ENCODE results near the gene ACAD10.

The ACAD10 gene

DNA sequence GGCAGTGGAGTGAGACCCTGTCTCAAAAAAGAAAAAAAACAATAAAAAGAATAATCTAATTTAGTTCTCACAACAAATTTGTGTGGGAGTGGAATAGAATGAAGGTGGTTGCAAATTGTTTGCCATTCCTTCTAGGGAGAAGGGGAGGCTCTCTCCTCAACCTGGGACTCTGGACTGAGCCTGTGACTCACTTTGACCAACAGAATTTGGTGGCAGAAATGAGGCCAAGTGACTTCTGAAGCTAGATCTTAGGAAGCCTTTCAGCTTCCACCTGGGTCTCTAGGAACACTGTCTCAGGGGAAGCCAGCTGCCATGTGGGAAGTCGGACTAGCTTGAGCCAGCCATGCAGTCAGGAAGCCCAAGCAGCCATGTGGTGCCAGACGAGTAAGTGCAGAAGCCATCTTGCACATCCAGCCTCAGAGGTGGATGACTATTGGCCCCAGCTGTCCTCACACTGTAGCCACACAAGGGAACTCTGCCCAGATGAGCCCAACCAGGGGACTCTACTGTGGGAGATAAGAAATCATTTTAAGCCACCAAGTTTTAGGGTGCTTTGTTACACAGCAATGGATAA is 95.3 kb downstream of the ACAD10 start:
- ChIA-PET CTCF (interaction anchor here (0.6 kb wide), 1 partner anchor 390 kb away, joined by 3 read pairs; no protein-coding TSS in a partner anchor), POLR2A (no interaction called here)
- H3K4me1 ChIP-seq (ENCODE audit: control insufficient read depth, insufficient read depth, low read length), result peaks cover under 1% of the 10 kb centered on the region; the same call in 1 of the 2 replicates
- peaks cover 11 to 52% of the 10 kb centered on the region in 2 experiments; a peak in 2 of 3 replicates for H3K36me3 ChIP-seq (ENCODE audit: control insufficient read depth in 2 of 2, insufficient read depth in 1 of 2, low read length in 2 of 2)
- H3K27ac ChIP-seq (ENCODE audit: extremely low read depth, low read depth, low read length), result no peak overlapping the region
- TF ChIP-seq, protein P1, sequence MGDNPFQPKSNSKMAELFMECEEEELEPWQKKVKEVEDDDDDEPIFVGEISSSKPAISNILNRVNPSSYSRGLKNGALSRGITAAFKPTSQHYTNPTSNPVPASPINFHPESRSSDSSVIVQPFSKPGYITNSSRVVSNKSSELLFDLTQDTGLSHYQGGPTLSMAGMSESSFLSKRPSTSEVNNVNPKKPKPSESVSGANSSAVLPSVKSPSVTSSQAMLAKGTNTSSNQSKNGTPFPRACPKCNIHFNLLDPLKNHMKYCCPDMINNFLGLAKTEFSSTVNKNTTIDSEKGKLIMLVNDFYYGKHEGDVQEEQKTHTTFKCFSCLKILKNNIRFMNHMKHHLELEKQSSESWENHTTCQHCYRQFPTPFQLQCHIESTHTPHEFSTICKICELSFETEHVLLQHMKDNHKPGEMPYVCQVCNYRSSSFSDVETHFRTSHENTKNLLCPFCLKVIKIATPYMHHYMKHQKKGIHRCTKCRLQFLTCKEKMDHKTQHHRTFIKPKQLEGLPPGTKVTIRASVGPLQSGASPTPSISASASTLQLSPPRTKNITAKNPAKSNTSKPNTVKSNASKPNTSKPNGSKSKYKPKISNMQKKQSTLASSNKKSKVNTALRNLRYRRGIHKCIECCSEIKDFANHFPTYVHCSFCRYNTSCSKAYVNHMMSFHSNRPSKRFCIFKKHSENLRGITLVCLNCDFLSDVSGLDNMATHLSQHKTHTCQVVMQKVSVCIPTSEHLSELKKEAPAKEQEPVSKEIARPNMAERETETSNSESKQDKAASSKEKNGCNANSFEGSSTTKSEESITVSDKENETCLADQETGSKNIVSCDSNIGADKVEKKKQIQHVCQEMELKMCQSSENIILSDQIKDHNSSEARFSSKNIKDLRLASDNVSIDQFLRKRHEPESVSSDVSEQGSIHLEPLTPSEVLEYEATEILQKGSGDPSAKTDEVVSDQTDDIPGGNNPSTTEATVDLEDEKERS (tag by site-specific recombination; IDR thresholded peaks at IDR 0.05), result peak; percentile 78; the same call in 1 of the 2 replicates
- TF ChIP-seq, protein P2, sequence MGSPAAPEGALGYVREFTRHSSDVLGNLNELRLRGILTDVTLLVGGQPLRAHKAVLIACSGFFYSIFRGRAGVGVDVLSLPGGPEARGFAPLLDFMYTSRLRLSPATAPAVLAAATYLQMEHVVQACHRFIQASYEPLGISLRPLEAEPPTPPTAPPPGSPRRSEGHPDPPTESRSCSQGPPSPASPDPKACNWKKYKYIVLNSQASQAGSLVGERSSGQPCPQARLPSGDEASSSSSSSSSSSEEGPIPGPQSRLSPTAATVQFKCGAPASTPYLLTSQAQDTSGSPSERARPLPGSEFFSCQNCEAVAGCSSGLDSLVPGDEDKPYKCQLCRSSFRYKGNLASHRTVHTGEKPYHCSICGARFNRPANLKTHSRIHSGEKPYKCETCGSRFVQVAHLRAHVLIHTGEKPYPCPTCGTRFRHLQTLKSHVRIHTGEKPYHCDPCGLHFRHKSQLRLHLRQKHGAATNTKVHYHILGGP (tag by site-specific recombination; IDR thresholded peaks at IDR 0.05), result no peak
- TF ChIP-seq EGR2 (tag by site-specific recombination; IDR thresholded peaks at IDR 0.05; ENCODE audit: low read depth), result no peak
- no peak for TF ChIP-seq ZNF391 (tag by site-specific recombination; IDR thresholded peaks at IDR 0.05; ENCODE audit: borderline replicate concordance, low read depth)
- TF ChIP-seq ZNF529 (tag by site-specific recombination; IDR thresholded peaks at IDR 0.05; ENCODE audit: insufficient replicate concordance), result no peak
- no peak for TF ChIP-seq ZFP3 (tag by site-specific recombination; IDR thresholded peaks at IDR 0.05; ENCODE audit: low read depth)
- no peak for TF ChIP-seq ZNF433 (tag by site-specific recombination; IDR thresholded peaks at IDR 0.05; ENCODE audit: low read depth)
- TF ChIP-seq, protein P3, sequence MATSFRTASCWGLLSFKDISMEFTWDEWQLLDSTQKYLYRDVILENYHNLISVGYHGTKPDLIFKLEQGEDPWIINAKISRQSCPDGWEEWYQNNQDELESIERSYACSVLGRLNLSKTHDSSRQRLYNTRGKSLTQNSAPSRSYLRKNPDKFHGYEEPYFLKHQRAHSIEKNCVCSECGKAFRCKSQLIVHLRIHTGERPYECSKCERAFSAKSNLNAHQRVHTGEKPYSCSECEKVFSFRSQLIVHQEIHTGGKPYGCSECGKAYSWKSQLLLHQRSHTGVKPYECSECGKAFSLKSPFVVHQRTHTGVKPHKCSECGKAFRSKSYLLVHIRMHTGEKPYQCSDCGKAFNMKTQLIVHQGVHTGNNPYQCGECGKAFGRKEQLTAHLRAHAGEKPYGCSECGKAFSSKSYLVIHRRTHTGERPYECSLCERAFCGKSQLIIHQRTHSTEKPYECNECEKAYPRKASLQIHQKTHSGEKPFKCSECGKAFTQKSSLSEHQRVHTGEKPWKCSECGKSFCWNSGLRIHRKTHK (tag by site-specific recombination; IDR thresholded peaks at IDR 0.05), result no peak
- TF ChIP-seq, protein P4, sequence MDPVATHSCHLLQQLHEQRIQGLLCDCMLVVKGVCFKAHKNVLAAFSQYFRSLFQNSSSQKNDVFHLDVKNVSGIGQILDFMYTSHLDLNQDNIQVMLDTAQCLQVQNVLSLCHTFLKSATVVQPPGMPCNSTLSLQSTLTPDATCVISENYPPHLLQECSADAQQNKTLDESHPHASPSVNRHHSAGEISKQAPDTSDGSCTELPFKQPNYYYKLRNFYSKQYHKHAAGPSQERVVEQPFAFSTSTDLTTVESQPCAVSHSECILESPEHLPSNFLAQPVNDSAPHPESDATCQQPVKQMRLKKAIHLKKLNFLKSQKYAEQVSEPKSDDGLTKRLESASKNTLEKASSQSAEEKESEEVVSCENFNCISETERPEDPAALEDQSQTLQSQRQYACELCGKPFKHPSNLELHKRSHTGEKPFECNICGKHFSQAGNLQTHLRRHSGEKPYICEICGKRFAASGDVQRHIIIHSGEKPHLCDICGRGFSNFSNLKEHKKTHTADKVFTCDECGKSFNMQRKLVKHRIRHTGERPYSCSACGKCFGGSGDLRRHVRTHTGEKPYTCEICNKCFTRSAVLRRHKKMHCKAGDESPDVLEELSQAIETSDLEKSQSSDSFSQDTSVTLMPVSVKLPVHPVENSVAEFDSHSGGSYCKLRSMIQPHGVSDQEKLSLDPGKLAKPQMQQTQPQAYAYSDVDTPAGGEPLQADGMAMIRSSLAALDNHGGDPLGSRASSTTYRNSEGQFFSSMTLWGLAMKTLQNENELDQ (tag by site-specific recombination; IDR thresholded peaks at IDR 0.05; ENCODE audit: low read depth), result no peak
- 0 out of 2 replicates have a peak, but pooled peaks have one; percentile 35 for TF ChIP-seq YY1 (tag by site-specific recombination; IDR thresholded peaks at IDR 0.05)
- TF ChIP-seq SP7 (tag by site-specific recombination; IDR thresholded peaks at IDR 0.05), result no peak
- H3K9me3 ChIP-seq (ENCODE audit: control insufficient read depth, insufficient read depth, low read depth, low read length), result no peaks in the 10 kb centered on the region; the same call in 1 of the 2 replicates
- no peak overlapping the region for H3K4me3 ChIP-seq (ENCODE audit: low read depth, low read length)

DNA sequence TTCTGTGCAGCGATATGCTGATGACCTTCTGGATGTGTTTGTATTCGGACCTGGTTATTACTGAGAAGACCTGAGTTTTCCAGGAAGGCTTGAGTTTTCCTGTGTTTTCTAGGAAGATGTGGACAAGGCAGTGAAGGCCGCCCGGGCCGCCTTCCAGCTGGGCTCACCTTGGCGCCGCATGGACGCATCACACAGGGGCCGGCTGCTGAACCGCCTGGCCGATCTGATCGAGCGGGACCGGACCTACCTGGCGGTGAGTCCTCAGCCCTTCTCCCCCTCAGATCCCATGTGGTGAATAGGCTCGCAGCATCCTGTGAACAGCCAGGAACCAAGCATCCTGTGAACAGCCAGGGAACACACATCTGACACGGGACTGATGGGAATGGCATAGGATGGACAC is 97.2 kb downstream of the ACAD10 start:
- Histone ChIP-seq H3K27ac (ENCODE audit: extremely low read depth, low read depth, low read length) (no peak overlapping the region), H3K4me3 (ENCODE audit: low read depth, low read length) (no peak overlapping the region), H3K4me1 (ENCODE audit: control insufficient read depth, insufficient read depth, low read length) (no peaks in the 10 kb centered on the region), H3K36me3 (ENCODE audit: control insufficient read depth in 2 of 2, insufficient read depth in 1 of 2, low read length in 2 of 2) (peaks cover 11 to 54% of the 10 kb centered on the region in 2 experiments; a peak in 2 of 3 replicates), H3K9me3 (ENCODE audit: control insufficient read depth, insufficient read depth, low read depth, low read length) (no peaks in the 10 kb centered on the region; the same call in 1 of the 2 replicates)
- TF ChIP-seq ZNF837 (tag by site-specific recombination; IDR thresholded peaks at IDR 0.05) (no peak), ZNF184 (tag by site-specific recombination; IDR thresholded peaks at IDR 0.05) (no peak), ZFP69B (tag by site-specific recombination; IDR thresholded peaks at IDR 0.05) (no peak), ZNF248 (tag by site-specific recombination; IDR thresholded peaks at IDR 0.05) (no peak), ZNF776 (tag by site-specific recombination; IDR thresholded peaks at IDR 0.05; ENCODE audit: borderline replicate concordance) (no peak)
- ChIA-PET CTCF (interaction anchor here (0.8 kb wide), 1 partner anchor 386 kb away, joined by 3 read pairs; no protein-coding TSS in a partner anchor), POLR2A (no interaction called here)

Data from HEK293 (cell line).